ENCODE data around the gene NSUN7. TPM values are rescaled to one million over a fixed set of nuclear protein-coding genes. Genes with fewer than 3 reads are reported as not detected.

NSUN7 gene
- polyA plus RNA-seq, 3 donors = 11.1 to 16.3 (median 15.0) TPM

- DNase-seq = no peak
Measured at GRCh38 chr4:40731361-40731760, 18.4 kb upstream of the NSUN7 start.

GRCh38 chr4:40731792-40732245, 17.9 kb upstream of the NSUN7 start:
- DNase-seq = peak; percentile 37

GRCh38 chr4:40733752-40734151, 16.0 kb upstream of the NSUN7 start:
- no peak for DNase-seq

GRCh38 chr4:40734497-40734896, 15.3 kb upstream of the NSUN7 start:
- DNase-seq = no peak

- DNase-seq = peak; percentile 42
Measured at GRCh38 chr4:40736910-40737309, 12.8 kb upstream of the NSUN7 start.

GRCh38 chr4:40737879-40738278, 11.9 kb upstream of the NSUN7 start:
- DNase-seq = no peak

- no peak for DNase-seq
Measured at GRCh38 chr4:40739347-40739746, 10.4 kb upstream of the NSUN7 start.

- no peak for DNase-seq
Measured at GRCh38 chr4:40744218-40744617, 5.5 kb upstream of the NSUN7 start.

- DNase-seq = no peak
Measured at GRCh38 chr4:40745285-40745984, 4.3 kb upstream of the NSUN7 start.

GRCh38 chr4:40747207-40747835, 2.4 kb upstream of the NSUN7 start:
- peak; percentile 11 for DNase-seq

- DNase-seq = peak; percentile 30
Measured at GRCh38 chr4:40750461-40751258, 905 bp downstream of the NSUN7 start.

- DNase-seq = no peak
Measured at GRCh38 chr4:40755616-40756015, 5.9 kb downstream of the NSUN7 start.

- no peak for DNase-seq
Measured at GRCh38 chr4:40763228-40763716, 13.5 kb downstream of the NSUN7 start.

- DNase-seq = peak; percentile 30
Measured at GRCh38 chr4:40769266-40769665, 19.5 kb downstream of the NSUN7 start.

GRCh38 chr4:40778090-40778489, 28.3 kb downstream of the NSUN7 start:
- DNase-seq = no peak

GRCh38 chr4:40782876-40783275, 33.1 kb downstream of the NSUN7 start:
- DNase-seq = no peak

- DNase-seq = no peak
Measured at GRCh38 chr4:40785727-40786126, 36.0 kb downstream of the NSUN7 start.

GRCh38 chr4:40788331-40788730, 38.6 kb downstream of the NSUN7 start:
- no peak for DNase-seq

- no peak for DNase-seq
Measured at GRCh38 chr4:40789031-40789430, 39.3 kb downstream of the NSUN7 start.

- DNase-seq = no peak
Measured at GRCh38 chr4:40789771-40790170, 40.0 kb downstream of the NSUN7 start.

- DNase-seq = no peak
Measured at GRCh38 chr4:40800064-40800463, 50.3 kb downstream of the NSUN7 start.

- no peak for DNase-seq
Measured at GRCh38 chr4:40804598-40804997, 54.8 kb downstream of the NSUN7 start.
